H7 (cell line): ENCODE results near the gene SLC29A1. TPM values are rescaled to one million over a fixed set of nuclear protein-coding genes. Genes with fewer than 3 reads are reported as not detected.

Source experiments
- DNase-seq: peaks from one replicate; pipeline ENCODE4 v3.0.0; 2012
- H3K27me3 ChIP-seq: 2 replicates; pipeline ENCODE4 v1.6.0; 2011; ENCODE audit warnings: mild to moderate bottlenecking, low read length; ENCODE audit not compliant: control insufficient read depth, insufficient read depth
- H3K36me3 ChIP-seq: replicated peaks from 2 replicates; pipeline ENCODE4 v1.5.1; 2011; ENCODE audit warnings: low read length; ENCODE audit not compliant: control insufficient read depth, insufficient read depth
- H3K4me3 ChIP-seq: 2 replicates; pipeline ENCODE4 v1.5.1; 2011; ENCODE audit warnings: low read depth, mild to moderate bottlenecking, control low read depth, low read length, moderate library complexity; ENCODE audit not compliant: insufficient read depth
- total RNA-seq: library from RNA; depleted of rRNA; stranded (reverse); fragments of >200 nt; shearing (Covaris generic); gene quantifications from 2 replicates; pipeline ENCODE4 v1.2.3, GENCODE V29; 2014

SLC29A1 gene
- total RNA-seq, 1 experiment from 2014 or later, result 68.6 TPM

DNA sequence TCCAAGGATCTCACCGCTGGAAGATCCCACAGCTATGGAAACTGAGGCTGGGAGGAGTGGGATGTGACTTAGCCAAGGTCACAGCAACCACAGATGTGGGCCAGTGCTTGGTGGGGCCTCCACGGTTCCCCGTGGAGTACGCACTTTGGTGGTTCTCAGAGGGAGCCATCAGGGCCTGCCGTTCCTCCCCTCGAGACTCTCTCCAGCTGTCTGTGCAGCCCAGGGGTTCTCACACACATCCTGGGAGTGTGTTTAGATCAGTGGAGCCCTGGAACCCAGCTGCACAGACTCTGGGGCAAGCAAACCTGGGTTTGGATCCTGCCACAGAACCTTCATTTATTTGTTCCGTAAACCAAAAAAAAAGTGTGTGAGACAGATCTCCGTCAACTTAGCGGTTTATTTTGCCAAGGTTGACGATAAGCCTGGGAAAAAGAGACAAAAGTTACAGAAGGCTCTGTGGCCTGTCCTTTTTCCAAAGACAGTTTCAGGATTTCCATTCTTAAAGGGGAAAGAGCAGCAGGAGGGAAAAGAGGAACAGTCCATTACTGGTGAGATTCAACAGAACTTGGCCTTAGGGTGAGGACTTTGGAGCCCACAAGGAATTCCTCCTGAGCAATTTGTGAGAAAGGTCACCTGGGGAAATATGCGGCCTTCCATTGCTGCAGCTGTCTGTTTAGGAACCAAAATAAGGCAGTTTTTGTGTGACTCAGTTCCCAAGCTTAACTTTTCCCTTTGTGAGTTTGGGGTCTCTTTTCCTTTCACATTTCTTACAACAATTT lies 20.2 kb upstream of the SLC29A1 start:
- DNase-seq, result no peak
- Histone ChIP-seq H3K4me3 (no peak overlapping the region), H3K27me3 (no peaks in the 10 kb centered on the region), H3K36me3 (no peaks in the 10 kb centered on the region)

DNA sequence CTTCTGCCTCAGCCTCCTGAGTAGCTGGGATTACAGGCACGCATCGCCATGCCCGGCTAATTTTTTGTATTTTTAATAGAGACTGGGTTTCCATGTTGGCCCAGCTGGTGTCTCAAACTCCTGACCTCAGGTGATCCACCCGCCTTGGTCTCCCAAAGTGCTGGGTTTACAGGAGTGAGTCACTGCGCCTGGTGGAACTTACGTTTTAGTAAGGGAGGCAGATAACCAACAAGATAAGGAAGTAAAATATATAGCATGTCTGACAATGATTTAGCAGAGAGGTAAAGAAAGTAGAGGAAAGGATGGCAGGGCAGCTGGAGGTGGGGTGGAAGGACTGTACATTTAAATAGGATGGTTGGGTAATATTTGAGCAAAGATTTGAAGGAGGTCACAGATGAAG lies 19.4 kb upstream of the SLC29A1 start:
- no peaks in the 10 kb centered on the region for H3K27me3 ChIP-seq
- no peak overlapping the region for H3K4me3 ChIP-seq
- no peak for DNase-seq
- no peaks in the 10 kb centered on the region for H3K36me3 ChIP-seq

DNA sequence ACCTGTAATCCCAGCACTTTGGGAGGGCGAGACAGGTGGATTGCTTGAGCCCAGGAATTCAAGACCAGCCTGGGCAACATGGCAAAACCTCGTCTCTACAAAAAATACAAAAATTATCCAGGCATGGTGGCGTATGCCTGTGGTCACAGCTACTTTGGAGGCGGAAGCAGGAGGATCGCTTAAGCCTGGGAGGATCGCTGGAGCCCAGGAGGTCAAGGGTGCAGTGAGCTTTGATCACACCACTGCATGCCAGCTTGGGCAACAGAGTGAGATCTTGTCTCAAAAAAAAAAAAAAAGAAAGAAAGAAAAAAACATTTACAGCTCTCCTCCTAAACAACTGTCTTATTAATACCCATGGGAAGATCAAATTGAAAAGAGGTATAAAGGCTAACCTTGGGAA lies 15.4 kb upstream of the SLC29A1 start:
- H3K4me3 ChIP-seq, result no peak overlapping the region
- no peaks in the 10 kb centered on the region for H3K36me3 ChIP-seq
- no peaks in the 10 kb centered on the region for H3K27me3 ChIP-seq
- no peak for DNase-seq

DNA sequence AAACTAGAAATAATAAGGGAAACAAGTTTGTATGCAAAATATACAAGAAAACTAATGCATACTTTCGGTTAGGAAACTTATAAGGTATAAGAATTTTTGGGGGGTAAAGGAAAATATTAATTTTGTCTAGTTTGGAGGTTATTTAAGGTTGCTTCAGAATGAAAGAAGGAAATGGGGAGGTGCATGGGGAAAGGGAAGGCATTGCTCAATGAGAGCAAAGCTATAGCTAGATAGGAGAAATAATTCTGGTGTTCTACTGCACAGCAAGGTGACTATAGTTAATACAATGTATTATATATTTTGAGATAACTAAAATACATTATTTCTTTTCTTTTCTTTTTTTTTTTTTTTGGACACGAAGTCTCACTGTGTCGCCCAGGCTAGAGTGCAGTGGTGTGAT lies 12.1 kb upstream of the SLC29A1 start:
- Histone ChIP-seq H3K27me3 (no peaks in the 10 kb centered on the region), H3K36me3 (no peaks in the 10 kb centered on the region), H3K4me3 (no peak overlapping the region)
- no peak for DNase-seq

DNA sequence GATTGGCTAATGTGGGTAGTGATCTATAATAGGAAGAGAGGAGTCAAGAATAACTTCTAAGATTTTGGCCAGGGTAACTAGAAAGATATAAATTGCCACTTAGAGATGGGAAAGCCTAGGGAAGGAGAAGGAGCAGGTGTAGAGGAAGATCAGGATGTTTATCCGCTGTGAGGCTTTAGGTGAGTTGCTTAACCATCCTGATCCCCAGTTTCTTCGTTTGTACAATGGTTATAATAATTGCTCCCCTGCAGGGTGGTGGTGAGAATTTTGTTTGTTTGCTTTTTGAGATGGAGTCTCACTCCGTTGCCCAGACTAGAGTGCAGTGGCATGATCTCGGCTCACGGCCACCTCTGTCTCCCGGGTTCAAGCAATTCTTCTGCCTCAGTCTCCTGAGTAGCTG lies 9.1 kb upstream of the SLC29A1 start:
- Histone ChIP-seq H3K27me3 (no peaks in the 10 kb centered on the region), H3K36me3 (no peaks in the 10 kb centered on the region), H3K4me3 (no peak overlapping the region)
- no peak for DNase-seq

DNA sequence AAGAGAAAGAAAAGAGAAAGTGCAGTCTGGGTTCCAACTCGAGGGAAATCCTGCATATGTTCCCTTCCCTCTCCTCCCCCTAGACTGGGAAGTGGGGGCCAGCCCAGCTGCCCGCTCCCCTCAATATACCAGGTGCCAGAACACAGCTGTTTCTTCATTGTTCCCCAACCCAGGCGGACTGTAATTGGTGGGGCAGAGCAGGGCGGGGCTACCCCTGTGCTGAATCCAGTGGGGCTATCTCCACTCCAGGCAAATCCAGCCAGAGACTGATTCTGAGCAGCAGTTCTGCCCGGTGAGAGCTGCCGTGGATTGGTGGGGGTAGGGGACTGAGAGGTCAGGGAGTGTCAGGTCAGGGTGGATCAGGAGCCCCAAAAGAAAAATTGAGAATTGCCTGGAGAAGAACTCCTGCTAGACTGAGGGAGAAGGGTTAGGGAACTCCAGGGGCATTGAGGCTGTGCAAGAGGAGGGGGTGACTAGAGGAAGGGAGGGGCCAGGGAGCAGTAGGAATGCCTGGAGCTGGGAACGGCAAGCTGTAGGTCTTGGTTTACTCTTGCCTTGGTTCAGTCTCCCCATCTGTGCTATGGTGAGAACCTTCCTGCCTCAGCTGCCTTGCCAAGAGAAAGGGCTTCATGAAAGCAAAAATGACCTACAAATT lies 6.6 kb upstream of the SLC29A1 start, which contains the start of gene MYMX:
Gene MYMX, plus strand, starts transcription at position 250 of the 655 bp plus-strand sequence. CDS start 546 bp downstream, outside the sequence.
- peak; percentile 74 for DNase-seq
- no peaks in the 10 kb centered on the region for H3K36me3 ChIP-seq
- H3K27me3 ChIP-seq, result no peaks in the 10 kb centered on the region
- no peak within 1 kb of the TSS for H3K4me3 ChIP-seq

DNA sequence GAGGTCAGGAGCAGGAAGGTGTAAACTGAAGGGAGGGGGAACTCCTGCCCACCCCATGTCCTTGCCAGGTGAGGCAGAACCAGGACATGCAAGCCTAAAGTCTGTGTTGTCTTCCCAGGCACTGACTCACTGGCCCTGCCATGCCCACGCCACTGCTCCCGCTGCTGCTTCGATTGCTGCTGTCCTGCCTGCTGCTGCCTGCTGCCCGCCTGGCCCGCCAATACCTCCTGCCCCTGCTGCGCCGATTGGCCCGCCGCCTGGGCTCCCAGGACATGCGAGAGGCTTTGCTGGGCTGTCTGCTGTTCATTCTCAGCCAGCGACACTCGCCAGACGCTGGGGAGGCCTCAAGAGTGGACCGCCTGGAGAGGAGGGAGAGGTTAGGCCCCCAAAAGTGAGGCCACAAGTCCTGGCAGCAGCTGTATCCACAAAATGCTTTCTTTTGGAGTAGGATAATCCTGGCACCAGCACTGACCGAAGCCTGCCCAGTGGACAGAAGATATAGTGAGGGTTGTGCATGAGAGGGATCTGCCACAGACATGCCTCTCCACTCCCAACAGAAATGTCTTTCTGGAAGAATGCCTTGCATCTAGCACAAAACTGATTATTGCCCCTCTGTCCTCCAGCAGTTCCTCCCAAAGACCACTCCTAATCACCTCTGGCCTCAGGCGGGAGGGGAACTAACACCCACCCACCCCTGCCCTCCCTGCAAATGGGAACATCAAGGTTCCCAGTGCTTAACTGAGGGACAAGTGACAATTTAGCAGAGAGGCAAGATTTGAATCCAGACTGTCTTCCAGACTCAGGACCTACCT lies 5.9 kb upstream of the SLC29A1 start:
- peak; percentile 63 for DNase-seq
- no peaks in the 10 kb centered on the region for H3K36me3 ChIP-seq
- H3K4me3 ChIP-seq, result no peak overlapping the region
- no peaks in the 10 kb centered on the region for H3K27me3 ChIP-seq

DNA sequence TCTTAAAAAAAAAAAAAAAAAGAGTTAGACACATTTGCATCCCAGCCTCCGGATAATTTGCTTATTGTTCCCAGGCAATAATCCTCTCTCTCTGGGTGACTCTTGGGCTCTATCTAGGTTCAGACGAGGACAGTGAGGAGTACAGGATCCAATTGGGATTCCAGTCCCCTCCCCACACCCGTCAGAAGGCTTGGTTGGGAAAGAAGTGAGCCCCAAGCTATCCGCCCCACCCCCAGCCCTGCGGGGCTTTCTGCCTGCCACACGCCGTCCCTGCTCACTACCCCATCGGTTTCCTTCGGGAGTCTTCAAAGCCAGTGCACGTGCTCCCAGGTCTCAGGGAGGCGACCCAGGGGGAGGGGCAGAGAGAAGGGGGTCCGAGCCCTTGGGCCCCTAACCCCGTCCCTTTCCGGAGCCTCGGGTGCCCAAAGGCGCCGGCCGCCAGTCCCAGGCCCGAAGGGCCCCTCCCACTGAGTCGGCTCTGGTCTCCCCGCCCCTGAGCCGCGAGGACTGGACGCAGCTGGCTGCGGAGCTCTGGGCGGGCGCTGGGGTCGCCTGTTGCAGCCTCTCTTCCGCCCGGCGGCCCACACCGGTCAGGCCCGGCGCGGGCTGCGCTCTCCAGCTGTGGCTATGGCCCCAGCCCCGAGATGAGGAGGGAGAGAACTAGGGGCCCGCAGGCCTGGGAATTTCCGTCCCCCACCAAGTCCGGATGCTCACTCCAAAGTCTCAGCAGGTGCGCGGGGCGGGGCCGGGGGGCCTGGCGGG lies 4.2 kb upstream of the SLC29A1 start:
- H3K27me3 ChIP-seq, result no peaks in the 10 kb centered on the region

DNA sequence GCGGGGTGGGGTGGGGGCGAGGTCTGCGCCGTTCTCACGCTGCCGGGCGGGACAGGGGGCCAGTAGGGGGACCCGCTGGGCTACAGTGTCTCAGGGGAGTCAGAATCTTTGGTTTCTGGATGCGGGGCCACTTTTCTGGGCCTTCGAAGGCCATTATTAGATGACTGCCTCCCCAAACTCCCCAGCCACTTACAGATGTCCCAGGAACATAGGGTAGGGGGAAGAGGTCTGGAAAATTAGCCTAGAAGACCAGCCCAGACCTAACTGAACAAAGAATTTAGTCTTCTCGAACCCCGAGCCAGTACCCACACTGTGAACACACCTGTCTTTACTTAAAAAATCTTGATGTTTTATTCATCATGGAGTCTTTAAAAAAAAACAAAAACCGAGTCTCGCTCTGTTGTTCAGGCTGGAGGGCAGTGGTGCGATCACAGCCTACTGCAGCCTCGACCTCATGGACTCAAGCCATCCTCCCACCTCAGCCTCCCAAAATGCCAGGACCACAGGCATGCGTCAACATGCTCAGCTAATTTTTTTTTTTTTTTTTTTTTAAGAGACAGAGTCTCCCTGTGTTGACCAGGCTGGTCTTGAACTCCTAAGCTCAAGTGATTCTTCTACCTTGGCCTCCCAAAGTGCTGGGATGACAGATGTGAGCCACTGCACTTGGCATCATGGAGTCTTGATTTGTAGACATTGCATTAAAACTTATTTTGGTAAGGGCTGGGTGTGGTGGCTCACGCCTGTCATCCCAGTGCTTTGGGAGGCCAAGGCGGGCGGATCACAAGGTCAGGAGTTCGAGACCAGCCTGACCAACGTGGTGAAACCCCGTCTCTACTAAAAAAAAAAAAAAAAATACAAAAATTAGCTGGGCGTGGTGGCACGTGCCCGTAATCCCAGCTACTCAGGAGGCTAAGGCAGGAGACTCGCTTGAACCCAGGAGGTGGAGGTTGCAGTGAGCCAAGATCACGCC lies 3.3 kb upstream of the SLC29A1 start:
- Histone ChIP-seq H3K27me3 (no peaks in the 10 kb centered on the region), H3K4me3 (peak overlapping the region; percentile 53), H3K36me3 (no peaks in the 10 kb centered on the region)
- DNase-seq, result no peak

More for the DNA sequence above, 4.2 kb upstream of the SLC29A1 start:
- peak overlapping the region; percentile 53 for H3K4me3 ChIP-seq
- H3K36me3 ChIP-seq, result no peaks in the 10 kb centered on the region
- DNase-seq, result peak; percentile 96

DNA sequence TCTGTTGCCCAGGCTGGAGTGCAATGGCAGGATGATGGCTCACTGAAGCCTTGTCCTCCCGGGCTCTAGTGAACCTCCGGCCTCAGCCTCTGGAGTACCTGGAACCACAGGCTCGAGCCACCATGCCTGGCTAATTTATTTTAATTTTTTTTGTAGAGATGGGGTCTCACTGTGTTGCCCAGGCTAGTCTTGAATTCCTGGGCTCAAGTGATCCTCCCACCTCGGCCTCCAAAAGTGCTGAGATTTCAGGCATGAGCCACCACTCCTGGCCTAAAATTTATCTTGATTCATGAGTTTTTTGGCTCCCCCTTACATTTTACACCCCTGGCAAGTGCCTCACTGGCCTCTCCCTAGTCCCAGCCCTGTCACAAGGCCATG lies 2.5 kb upstream of the SLC29A1 start:
- no peak for DNase-seq
- H3K27me3 ChIP-seq, result no peaks in the 10 kb centered on the region
- H3K4me3 ChIP-seq, result no peak overlapping the region
- no peaks in the 10 kb centered on the region; the same call in 1 of the 2 replicates for H3K36me3 ChIP-seq

DNA sequence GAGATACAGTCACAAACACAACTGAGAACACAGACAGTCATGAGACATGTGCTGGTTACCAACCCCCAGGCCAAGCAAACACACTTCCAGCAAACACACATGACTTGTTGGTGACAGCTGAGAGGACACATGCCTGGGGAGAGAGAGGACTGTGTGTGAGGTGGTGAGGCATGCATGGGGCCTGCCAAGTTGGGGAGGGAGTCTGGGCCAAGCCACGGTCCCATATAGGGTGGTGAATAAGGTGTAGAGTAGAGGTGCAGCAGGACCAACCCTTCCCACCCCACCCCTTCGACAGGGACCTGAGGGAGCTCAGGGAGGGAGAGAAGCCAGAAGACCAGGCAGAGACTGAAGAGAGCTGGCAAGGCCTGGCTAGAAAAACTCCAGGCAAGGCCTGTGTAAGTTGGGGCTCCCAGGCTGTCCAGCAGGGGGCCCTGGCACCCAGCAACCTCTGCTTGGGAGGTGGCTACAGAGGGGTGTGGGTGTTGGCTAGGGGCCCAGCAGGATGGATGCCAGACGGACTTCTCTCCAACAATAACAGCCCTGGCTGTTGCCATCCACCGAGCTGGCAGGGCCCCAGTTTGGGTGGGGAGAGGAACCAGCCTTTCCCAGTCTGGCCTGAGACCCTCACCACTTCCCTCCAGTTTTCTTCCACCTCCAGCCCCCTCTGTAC lies 2.0 kb upstream of the SLC29A1 start:
- DNase-seq, result peak; percentile 67
- Histone ChIP-seq H3K27me3 (no peaks in the 10 kb centered on the region), H3K36me3 (no peaks in the 10 kb centered on the region; the same call in 1 of the 2 replicates), H3K4me3 (no peak overlapping the region)

DNA sequence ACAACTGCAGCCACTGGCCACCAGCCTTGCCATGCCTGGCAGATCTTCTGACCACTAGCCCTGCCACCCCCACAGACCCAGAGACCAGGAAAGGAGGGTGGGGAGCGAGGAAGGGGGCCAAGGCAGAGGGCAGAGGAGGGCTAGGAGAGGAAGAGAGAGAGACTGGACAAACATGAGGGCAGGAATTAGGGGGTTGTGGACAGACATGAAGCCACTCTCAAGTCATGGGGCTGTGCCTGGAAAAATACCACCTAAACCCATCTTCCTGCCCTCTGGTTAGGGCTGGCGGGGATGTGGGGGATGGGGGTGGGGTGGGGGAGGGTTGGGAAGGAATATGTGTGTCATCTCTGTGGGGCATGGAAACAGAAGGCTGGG lies 1.4 kb upstream of the SLC29A1 start:
- Histone ChIP-seq H3K4me3 (no peak overlapping the region), H3K36me3 (no peaks in the 10 kb centered on the region; the same call in 1 of the 2 replicates), H3K27me3 (no peaks in the 10 kb centered on the region)
- DNase-seq, result peak; percentile 52
